KMS-11 (cell line): ENCODE measurements around the gene MIEF2.

Experiments
- H2AFZ ChIP-seq: fragments of 200-600 bp; sonication (generic); 2 replicates; pipeline ENCODE4 v1.6.1; 2016; ENCODE audit warnings: antibody characterized with exemption, mixed run types, low read depth
- H3K27ac ChIP-seq: fragments of 200-600 bp; sonication (generic); 2 replicates; pipeline ENCODE4 v1.6.1; 2016; ENCODE audit warnings: mild to moderate bottlenecking, mixed run types
- H3K27me3 ChIP-seq: fragments of 200-600 bp; sonication (generic); 2 replicates; pipeline ENCODE4 v1.6.1; 2017; ENCODE audit warnings: mild to moderate bottlenecking, low read depth, mixed run types, moderate library complexity; ENCODE audit not compliant: insufficient read depth
- H3K36me3 ChIP-seq: fragments of 200-600 bp; sonication (generic); 2 replicates; pipeline ENCODE4 v1.6.1; 2017; ENCODE audit warnings: mild to moderate bottlenecking, mixed run types; ENCODE audit not compliant: insufficient read depth
- H3K4me1 ChIP-seq: fragments of 200-600 bp; sonication (generic); 2 replicates; pipeline ENCODE4 v1.6.1; 2016; ENCODE audit warnings: mild to moderate bottlenecking, low read depth, mixed run types; ENCODE audit not compliant: poor library complexity, severe bottlenecking
- H3K4me2 ChIP-seq: fragments of 200-600 bp; sonication (generic); 2 replicates; pipeline ENCODE4 v1.7.0; 2016; ENCODE audit warnings: mild to moderate bottlenecking, mixed run types
- H3K4me3 ChIP-seq: fragments of 200-600 bp; sonication (generic); IDR thresholded peaks from 2 replicates; pipeline ENCODE4 v1.6.1; 2017; ENCODE audit warnings: low read depth, low read length, mixed read lengths; ENCODE audit not compliant: insufficient read depth
- H3K79me2 ChIP-seq: fragments of 200-600 bp; sonication (generic); 2 replicates; pipeline ENCODE4 v1.6.1; 2016; ENCODE audit warnings: low read depth, mixed run types; ENCODE audit not compliant: insufficient read depth
- H3K9ac ChIP-seq: fragments of 200-600 bp; sonication (generic); 2 replicates; pipeline ENCODE4 v1.6.1; 2016; ENCODE audit warnings: mild to moderate bottlenecking, mixed run types
- H4K20me1 ChIP-seq: fragments of 200-600 bp; sonication (generic); 2 replicates; pipeline ENCODE4 v1.6.1; 2016; ENCODE audit warnings: mild to moderate bottlenecking, mixed run types; ENCODE audit not compliant: insufficient read depth
- CTCF ChIP-seq: fragments of 200-600 bp; sonication (generic); conservative IDR thresholded peaks from 2 replicates; pipeline ENCODE4 v1.6.1; 2017; ENCODE audit warnings: low read depth, mild to moderate bottlenecking, antibody characterized with exemption, low read length, moderate library complexity, mixed read lengths

The MIEF2 gene

GRCh38 chr17:18245038-18245776, 15.3 kb upstream of the MIEF2 start:
- TF ChIP-seq CTCF: no peak
- Histone ChIP-seq H3K9ac (no peak overlapping the region), H3K4me2 (no peak overlapping the region), H3K27ac (no peak overlapping the region), H3K27me3 (no peaks in the 10 kb centered on the region), H3K4me1 (no peaks in the 10 kb centered on the region), H3K79me2 (no peaks in the 10 kb centered on the region), H4K20me1 (no peaks in the 10 kb centered on the region), H2AFZ (no peak overlapping the region), H3K36me3 (no peaks in the 10 kb centered on the region), H3K4me3 (no peak overlapping the region)

GRCh38 chr17:18246109-18246725, 14.2 kb upstream of the MIEF2 start:
- Histone ChIP-seq H3K4me2 (no peak overlapping the region), H3K36me3 (no peaks in the 10 kb centered on the region), H3K27me3 (no peaks in the 10 kb centered on the region), H3K4me3 (no peak overlapping the region), H3K4me1 (no peaks in the 10 kb centered on the region), H3K27ac (no peak overlapping the region), H4K20me1 (no peaks in the 10 kb centered on the region), H3K79me2 (no peaks in the 10 kb centered on the region), H3K9ac (no peak overlapping the region), H2AFZ (no peak overlapping the region)
- TF ChIP-seq CTCF: no peak

GRCh38 chr17:18246880-18247612, 13.4 kb upstream of the MIEF2 start:
- no peaks in the 10 kb centered on the region for H3K27me3 ChIP-seq
- H3K4me3 ChIP-seq: no peak overlapping the region
- no peaks in the 10 kb centered on the region for H3K36me3 ChIP-seq
- no peak overlapping the region for H3K4me2 ChIP-seq
- no peak for TF ChIP-seq CTCF
- H4K20me1 ChIP-seq: no peaks in the 10 kb centered on the region
- H3K9ac ChIP-seq: no peak overlapping the region
- H3K4me1 ChIP-seq: no peaks in the 10 kb centered on the region
- no peaks in the 10 kb centered on the region for H3K79me2 ChIP-seq
- H2AFZ ChIP-seq: no peak overlapping the region
- no peak overlapping the region for H3K27ac ChIP-seq

- H3K79me2 ChIP-seq: no peaks in the 10 kb centered on the region
- H3K36me3 ChIP-seq: no peaks in the 10 kb centered on the region
- no peaks in the 10 kb centered on the region for H4K20me1 ChIP-seq
- no peak overlapping the region for H3K27ac ChIP-seq
- no peaks in the 10 kb centered on the region for H3K27me3 ChIP-seq
- no peak overlapping the region for H3K9ac ChIP-seq
- H3K4me1 ChIP-seq: no peaks in the 10 kb centered on the region
- no peak for TF ChIP-seq CTCF
- H3K4me2 ChIP-seq: no peak overlapping the region
- no peak overlapping the region for H2AFZ ChIP-seq
- H3K4me3 ChIP-seq: no peak overlapping the region
Observed at GRCh38 chr17:18247613-18248001, 12.9 kb upstream of the MIEF2 start.
